Choroid plexus epithelial cell (primary cell): ENCODE results near the gene HPCAL1.

ENCODE experiments used
- DNase-seq: peaks from one replicate; pipeline ENCODE4 v3.0.0-alpha.2; 2010; ENCODE audit warnings: low read depth
- H3K4me3 ChIP-seq: 2 replicates; pipeline ENCODE4 v1.5.1; 2011; ENCODE audit warnings: low read depth, mild to moderate bottlenecking, control low read depth, low read length, moderate library complexity
- TF ChIP-seq, protein P1 (sequence below): conservative IDR thresholded peaks from 2 replicates; pipeline ENCODE4 v1.5.1; 2011; ENCODE audit warnings: low read depth, mild to moderate bottlenecking, control low read depth, inconsistent platforms, low read length, moderate library complexity

HPCAL1 gene

DNA sequence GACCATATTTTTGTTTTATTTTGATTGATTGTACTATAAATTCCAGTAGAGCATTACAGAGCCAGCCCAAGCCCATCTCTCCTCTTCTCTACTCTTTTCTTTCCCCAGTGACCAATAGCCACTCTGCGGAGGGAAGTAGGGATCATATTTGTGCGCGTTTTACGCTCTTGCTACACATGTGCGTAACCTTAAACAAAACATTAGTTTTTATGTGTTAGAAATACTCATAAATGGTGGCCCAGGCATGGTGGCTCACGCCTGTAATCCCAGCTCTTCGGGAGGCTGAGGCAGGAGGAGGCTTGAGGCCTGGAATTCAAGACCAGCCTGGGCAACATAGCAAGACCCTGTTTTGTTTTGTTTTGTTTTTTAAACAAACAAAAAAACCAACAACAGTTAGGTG, 31.3 kb downstream of the HPCAL1 start:
- no peak overlapping the region for H3K4me3 ChIP-seq
- TF ChIP-seq, protein P1, sequence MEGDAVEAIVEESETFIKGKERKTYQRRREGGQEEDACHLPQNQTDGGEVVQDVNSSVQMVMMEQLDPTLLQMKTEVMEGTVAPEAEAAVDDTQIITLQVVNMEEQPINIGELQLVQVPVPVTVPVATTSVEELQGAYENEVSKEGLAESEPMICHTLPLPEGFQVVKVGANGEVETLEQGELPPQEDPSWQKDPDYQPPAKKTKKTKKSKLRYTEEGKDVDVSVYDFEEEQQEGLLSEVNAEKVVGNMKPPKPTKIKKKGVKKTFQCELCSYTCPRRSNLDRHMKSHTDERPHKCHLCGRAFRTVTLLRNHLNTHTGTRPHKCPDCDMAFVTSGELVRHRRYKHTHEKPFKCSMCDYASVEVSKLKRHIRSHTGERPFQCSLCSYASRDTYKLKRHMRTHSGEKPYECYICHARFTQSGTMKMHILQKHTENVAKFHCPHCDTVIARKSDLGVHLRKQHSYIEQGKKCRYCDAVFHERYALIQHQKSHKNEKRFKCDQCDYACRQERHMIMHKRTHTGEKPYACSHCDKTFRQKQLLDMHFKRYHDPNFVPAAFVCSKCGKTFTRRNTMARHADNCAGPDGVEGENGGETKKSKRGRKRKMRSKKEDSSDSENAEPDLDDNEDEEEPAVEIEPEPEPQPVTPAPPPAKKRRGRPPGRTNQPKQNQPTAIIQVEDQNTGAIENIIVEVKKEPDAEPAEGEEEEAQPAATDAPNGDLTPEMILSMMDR = no peak
- no peak for DNase-seq

DNA sequence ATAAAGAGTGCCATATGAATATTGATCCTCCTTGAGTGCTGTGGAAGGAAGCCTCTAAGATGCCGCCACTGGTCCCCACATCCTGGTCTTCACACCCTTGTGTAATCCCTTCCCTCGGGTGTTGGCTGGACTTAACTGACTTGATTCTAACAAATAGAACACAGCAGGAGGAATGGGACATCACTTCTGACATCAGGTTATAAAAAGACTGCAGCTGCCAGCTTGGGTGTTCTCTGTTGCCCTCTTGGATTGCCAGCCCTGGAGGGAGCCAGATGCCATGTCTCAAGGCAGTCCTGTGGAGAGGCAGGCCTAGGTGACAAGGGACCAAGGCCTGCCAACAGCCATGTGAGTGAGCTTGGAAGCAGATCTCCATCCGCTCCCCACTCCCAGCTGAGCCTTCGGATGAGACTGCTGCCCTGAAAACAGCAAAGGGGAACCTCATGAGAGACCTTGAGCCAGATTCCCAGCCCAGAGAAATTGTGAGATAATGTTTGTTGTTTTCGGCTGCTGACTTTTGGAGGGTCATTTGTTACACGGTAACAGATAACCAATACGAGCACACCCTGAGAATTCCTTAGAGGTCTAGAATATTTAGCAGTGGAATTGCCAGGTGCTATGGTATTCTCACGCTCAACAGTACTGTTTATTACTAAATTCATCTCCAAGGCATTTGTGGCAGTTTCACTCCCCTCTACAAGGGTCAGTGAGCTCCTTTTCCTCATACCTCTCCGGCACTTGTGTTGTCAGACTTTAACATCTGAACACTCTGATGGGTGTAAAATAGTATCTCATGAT, 32.5 kb downstream of the HPCAL1 start:
- DNase-seq = no peak
- no peak overlapping the region for H3K4me3 ChIP-seq
- TF ChIP-seq, protein P1 = no peak

DNA sequence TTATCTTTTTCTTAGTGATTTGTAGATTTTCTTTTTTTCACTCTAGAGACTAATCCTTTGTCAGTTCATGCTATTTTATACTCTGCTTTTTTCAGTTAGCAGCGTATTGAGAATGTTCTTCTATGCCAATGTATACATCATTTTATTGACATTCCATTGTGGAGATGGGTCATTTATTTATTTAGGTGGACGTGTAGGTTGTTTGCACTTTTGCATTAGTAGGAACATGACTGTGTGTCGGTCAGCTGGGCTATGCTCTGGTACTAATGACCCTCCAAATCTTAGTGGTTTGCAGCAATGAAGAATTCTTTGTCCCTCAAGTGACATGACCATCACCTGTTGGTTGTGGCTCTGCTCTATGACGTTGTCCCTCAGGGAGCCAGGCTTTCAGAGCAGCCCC, 33.6 kb downstream of the HPCAL1 start:
- H3K4me3 ChIP-seq = no peak overlapping the region
- TF ChIP-seq, protein P1 = no peak
- DNase-seq = no peak

DNA sequence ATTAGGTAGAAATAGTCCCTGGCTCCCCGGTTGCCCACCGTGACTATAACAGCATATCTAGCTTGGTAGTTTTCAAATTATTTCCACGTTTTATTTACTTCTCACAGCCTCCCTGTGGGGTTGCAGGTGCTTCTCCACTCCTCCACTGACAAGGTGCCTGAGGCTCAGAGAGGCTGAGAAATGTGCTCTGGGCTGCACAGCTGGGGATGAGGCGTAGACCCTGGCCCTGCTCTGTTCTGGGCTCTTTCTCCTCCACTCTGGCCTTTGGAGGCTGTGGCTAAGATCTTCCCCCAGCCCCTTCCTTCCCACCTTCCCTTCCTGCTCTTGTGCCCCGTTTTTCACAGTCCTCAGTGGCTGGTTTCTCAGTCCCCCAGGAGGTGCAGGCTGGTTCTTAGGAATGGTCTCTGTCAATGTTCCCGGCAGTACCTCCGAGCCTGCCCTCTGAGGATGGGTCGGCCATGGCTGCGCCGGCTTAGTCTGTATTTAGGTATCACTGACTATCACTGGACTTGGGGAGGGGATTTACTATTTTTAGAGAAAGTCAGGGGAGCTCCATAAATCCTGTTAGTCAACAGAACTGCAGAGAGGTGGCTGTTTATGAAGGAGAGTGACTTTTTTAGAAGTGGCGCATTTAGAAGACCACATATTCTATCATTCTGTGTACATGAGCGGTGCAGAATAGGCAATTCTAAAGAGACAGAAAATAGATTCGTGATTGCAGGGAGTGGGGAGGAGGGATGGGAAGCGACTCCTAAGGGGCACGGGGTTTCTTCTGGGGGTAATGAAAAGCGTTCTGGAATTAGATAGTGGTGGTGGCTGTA, 35.0 kb downstream of the HPCAL1 start:
- TF ChIP-seq, protein P1 = no peak
- H3K4me3 ChIP-seq = no peak overlapping the region
- no peak for DNase-seq

DNA sequence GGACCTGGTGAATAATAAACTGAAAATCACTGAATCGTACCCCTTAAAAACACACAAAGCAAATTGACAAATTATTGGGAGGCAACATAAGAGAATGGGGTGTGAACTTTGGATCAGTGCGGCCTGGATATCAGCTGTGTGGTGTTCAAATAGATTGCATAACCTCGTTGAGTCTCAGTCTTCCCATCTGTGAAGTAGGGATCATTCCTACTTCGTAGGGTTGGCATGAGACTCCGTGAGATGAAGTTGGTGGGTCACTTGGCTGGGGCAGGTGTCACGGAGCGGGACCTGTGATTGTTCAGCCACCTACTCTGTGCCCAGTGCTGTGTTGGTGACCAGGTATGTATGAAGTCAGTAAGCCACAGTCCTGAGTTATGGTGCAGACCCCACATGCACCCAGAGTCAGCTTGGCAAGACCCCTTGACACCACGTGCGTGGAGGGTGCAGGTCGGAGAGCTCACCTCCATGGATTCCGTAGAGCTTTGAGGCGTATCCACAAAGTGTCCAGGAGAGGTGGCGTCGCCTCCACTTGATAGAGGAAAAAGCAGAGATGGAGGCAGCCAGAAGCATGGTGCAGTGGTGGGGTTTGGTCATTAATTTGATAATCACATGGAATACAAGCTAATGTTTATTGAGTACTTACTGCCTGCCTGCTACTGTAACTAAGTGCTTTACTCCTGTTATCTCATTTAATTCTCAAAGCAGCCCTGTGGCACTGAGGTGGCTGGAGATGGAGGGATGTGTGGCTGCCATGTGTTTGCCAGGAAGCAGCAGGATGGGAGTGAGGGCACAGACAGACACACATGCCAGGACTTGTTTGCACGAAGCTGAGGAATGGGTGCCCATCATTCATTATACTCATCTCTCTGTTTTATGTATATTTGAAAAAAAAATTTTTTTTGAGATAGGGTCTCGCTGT, 35.8 kb downstream of the HPCAL1 start:
- DNase-seq = no peak
- no peak overlapping the region for H3K4me3 ChIP-seq
- TF ChIP-seq, protein P1 = no peak

DNA sequence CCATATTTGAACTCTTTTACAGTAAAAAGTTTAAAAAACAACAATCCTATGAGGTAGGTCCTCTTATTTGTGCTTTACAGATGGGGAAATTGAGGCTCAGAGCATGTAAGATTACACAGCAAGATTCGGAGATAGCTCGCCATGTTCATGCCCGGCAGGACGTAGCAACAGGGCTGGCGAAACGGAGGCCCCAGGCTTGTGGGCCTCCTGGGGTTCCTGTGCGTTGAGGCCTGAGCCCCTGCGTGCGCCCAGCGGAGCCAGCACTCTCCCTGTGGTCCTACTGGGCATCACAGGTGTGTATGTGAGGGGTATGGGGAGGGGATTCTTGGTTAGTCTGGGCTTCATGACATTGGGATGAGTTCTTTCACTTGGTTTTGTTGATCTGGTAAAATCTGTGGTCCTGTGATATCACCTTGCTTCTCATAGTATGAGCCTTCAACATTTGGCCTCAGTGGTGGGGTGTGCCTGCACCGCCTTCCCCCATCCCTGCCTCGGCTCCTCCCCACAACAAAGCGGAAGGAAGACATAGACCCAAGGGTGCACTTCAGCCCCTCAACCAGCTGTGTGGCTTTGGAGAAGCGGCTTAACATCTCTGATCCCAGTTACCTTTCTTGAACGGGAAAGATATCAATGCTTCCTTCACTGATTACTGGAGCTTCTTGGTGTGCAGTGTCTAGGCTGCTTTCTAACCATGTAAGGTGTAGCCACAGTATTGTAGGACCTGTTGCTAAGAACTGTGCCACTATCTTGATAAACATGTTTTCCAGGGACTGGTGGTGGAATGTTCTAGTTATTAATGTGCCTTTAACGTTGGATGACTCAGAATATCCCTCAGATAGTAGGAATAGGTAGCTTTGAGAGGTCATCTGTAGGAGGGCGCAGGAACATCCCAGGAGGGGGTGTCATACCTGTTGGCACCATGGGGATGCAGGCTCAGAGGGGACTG, 37.2 kb downstream of the HPCAL1 start:
- TF ChIP-seq, protein P1 = no peak

More for the DNA sequence above, 37.2 kb downstream of the HPCAL1 start:
- H3K4me3 ChIP-seq = no peak overlapping the region
- DNase-seq = no peak
